ENCODE measurements around the gene ZPR1.

Gene ZPR1

GRCh38 chr11:116833816-116834534 is 46.2 kb upstream of the ZPR1 start:
- Histone ChIP-seq H3K27me3 (ENCODE audit: insufficient read depth, low read depth, severe bottlenecking) (no peaks in the 10 kb centered on the region), H3K4me3 (ENCODE audit: low read depth, low read length) (no peak overlapping the region), H3K27ac (no peak overlapping the region), H3K9me3 (ENCODE audit: severe bottlenecking) (no peaks in the 10 kb centered on the region), H3K36me3 (no peaks in the 10 kb centered on the region)
- no peak for DNase-seq
- TF ChIP-seq, protein P1, sequence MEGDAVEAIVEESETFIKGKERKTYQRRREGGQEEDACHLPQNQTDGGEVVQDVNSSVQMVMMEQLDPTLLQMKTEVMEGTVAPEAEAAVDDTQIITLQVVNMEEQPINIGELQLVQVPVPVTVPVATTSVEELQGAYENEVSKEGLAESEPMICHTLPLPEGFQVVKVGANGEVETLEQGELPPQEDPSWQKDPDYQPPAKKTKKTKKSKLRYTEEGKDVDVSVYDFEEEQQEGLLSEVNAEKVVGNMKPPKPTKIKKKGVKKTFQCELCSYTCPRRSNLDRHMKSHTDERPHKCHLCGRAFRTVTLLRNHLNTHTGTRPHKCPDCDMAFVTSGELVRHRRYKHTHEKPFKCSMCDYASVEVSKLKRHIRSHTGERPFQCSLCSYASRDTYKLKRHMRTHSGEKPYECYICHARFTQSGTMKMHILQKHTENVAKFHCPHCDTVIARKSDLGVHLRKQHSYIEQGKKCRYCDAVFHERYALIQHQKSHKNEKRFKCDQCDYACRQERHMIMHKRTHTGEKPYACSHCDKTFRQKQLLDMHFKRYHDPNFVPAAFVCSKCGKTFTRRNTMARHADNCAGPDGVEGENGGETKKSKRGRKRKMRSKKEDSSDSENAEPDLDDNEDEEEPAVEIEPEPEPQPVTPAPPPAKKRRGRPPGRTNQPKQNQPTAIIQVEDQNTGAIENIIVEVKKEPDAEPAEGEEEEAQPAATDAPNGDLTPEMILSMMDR (IDR thresholded peaks at IDR 0.05; ENCODE audit: low read depth, low read length), result no peak

- TF ChIP-seq, protein P1 (IDR thresholded peaks at IDR 0.05; ENCODE audit: low read depth, low read length), result no peak
- Histone ChIP-seq H3K9me3 (ENCODE audit: severe bottlenecking) (no peaks in the 10 kb centered on the region), H3K4me3 (ENCODE audit: low read depth, low read length) (no peak overlapping the region), H3K27me3 (ENCODE audit: insufficient read depth, low read depth, severe bottlenecking) (no peaks in the 10 kb centered on the region), H3K27ac (no peak overlapping the region), H3K36me3 (no peaks in the 10 kb centered on the region)
- no peak for DNase-seq
Measured at GRCh38 chr11:116833491-116833815, 45.6 kb upstream of the ZPR1 start.

- no peaks in the 10 kb centered on the region for H3K9me3 ChIP-seq (ENCODE audit: severe bottlenecking)
- H3K4me3 ChIP-seq (ENCODE audit: low read depth, low read length), result no peak overlapping the region
- no peak for DNase-seq
- no peaks in the 10 kb centered on the region for H3K36me3 ChIP-seq
- no peak overlapping the region for H3K27ac ChIP-seq
- H3K27me3 ChIP-seq (ENCODE audit: insufficient read depth, low read depth, severe bottlenecking), result no peaks in the 10 kb centered on the region
- TF ChIP-seq, protein P1 (IDR thresholded peaks at IDR 0.05; ENCODE audit: low read depth, low read length), result 0 out of 2 replicates have a peak, but pooled peaks have one; percentile 6
Measured at GRCh38 chr11:116832350-116833290, 44.8 kb upstream of the ZPR1 start.

- Histone ChIP-seq H3K9me3 (ENCODE audit: severe bottlenecking) (no peaks in the 10 kb centered on the region), H3K36me3 (no peaks in the 10 kb centered on the region), H3K4me3 (ENCODE audit: low read depth, low read length) (no peak overlapping the region), H3K27me3 (ENCODE audit: insufficient read depth, low read depth, severe bottlenecking) (no peaks in the 10 kb centered on the region), H3K27ac (no peak overlapping the region)
- DNase-seq, result no peak
- TF ChIP-seq, protein P1 (IDR thresholded peaks at IDR 0.05; ENCODE audit: low read depth, low read length), result no peak
Measured at GRCh38 chr11:116831790-116832349, 44.0 kb upstream of the ZPR1 start.

DNA sequence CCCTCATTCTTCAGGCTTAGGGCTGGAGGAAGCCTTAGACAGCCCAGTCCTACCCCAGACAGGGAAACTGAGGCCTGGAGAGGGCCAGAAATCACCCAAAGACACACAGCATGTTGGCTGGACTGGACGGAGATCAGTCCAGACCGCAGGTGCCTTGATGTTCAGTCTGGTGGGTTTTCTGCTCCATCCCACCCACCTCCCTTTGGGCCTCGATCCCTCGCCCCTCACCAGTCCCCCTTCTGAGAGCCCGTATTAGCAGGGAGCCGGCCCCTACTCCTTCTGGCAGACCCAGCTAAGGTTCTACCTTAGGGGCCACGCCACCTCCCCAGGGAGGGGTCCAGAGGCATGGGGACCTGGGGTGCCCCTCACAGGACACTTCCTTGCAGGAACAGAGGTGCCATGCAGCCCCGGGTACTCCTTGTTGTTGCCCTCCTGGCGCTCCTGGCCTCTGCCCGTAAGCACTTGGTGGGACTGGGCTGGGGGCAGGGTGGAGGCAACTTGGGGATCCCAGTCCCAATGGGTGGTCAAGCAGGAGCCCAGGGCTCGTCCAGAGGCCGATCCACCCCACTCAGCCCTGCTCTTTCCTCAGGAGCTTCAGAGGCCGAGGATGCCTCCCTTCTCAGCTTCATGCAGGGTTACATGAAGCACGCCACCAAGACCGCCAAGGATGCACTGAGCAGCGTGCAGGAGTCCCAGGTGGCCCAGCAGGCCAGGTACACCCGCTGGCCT is 42.5 kb upstream of the ZPR1 start:
- H3K9me3 ChIP-seq (ENCODE audit: severe bottlenecking), result no peaks in the 10 kb centered on the region
- TF ChIP-seq, protein P1 (IDR thresholded peaks at IDR 0.05; ENCODE audit: low read depth, low read length), result no peak
- H3K4me3 ChIP-seq (ENCODE audit: low read depth, low read length), result no peak overlapping the region
- H3K27ac ChIP-seq, result no peak overlapping the region
- DNase-seq, result no peak
- no peaks in the 10 kb centered on the region for H3K36me3 ChIP-seq
- no peaks in the 10 kb centered on the region for H3K27me3 ChIP-seq (ENCODE audit: insufficient read depth, low read depth, severe bottlenecking)

Measured in WERI-Rb-1 (cell line).